HEK293T (cell line): ENCODE measurements around the gene LMAN1L.

Experiments
- ARNT ChIP-seq: fragments of 450-650 bp; IDR thresholded peaks from 2 replicates; pipeline ENCODE4 v1.6.1; 2017; ENCODE audit warnings: mild to moderate bottlenecking
- BHLHE40 ChIP-seq: fragments of 450-650 bp; IDR thresholded peaks from 2 replicates; pipeline ENCODE4 v1.6.1; 2016; ENCODE audit warnings: mild to moderate bottlenecking, moderate library complexity, borderline replicate concordance
- CTBP1 ChIP-seq: fragments of 450-650 bp; IDR thresholded peaks from 2 replicates; pipeline ENCODE4 v1.6.1; 2016; ENCODE audit warnings: borderline replicate concordance
- ELF4 ChIP-seq: fragments of 450-650 bp; IDR thresholded peaks from 2 replicates; pipeline ENCODE4 v1.6.1; 2017; ENCODE audit warnings: antibody characterized with exemption
- FOXA1 ChIP-seq: fragments of 450-650 bp; IDR thresholded peaks from 2 replicates; pipeline ENCODE4 v1.6.1; 2016; ENCODE audit warnings: mild to moderate bottlenecking
- FOXK2 ChIP-seq: fragments of 450-650 bp; IDR thresholded peaks from 2 replicates; pipeline ENCODE4 v1.6.1; 2016; ENCODE audit warnings: mild to moderate bottlenecking
- FOXM1 ChIP-seq: fragments of 450-650 bp; IDR thresholded peaks from 2 replicates; pipeline ENCODE4 v1.6.1; 2017; ENCODE audit warnings: mild to moderate bottlenecking, borderline replicate concordance
- HDGF ChIP-seq: fragments of 450-650 bp; IDR thresholded peaks from 2 replicates; pipeline ENCODE4 v1.6.1; 2017; ENCODE audit warnings: antibody characterized with exemption, borderline replicate concordance
- L3MBTL2 ChIP-seq: fragments of 450-650 bp; conservative IDR thresholded peaks from 2 replicates; pipeline ENCODE4 v1.6.1; 2016; ENCODE audit warnings: mild to moderate bottlenecking
- LEF1 ChIP-seq: fragments of 450-650 bp; IDR thresholded peaks from 2 replicates; pipeline ENCODE4 v1.6.1; 2017; ENCODE audit warnings: mild to moderate bottlenecking, borderline replicate concordance
- NFRKB ChIP-seq: fragments of 450-650 bp; IDR thresholded peaks from 2 replicates; pipeline ENCODE4 v1.6.1; 2016; ENCODE audit warnings: mild to moderate bottlenecking, moderate library complexity
- SP1 ChIP-seq: fragments of 450-650 bp; IDR thresholded peaks from 2 replicates; pipeline ENCODE4 v1.6.1; 2017
- SUZ12 ChIP-seq: fragments of 450-650 bp; IDR thresholded peaks from 2 replicates; pipeline ENCODE4 v1.6.1; 2016; ENCODE audit warnings: mild to moderate bottlenecking
- TARDBP ChIP-seq: fragments of 450-650 bp; IDR thresholded peaks from 2 replicates; pipeline ENCODE4 v1.6.1; 2016

DNA sequence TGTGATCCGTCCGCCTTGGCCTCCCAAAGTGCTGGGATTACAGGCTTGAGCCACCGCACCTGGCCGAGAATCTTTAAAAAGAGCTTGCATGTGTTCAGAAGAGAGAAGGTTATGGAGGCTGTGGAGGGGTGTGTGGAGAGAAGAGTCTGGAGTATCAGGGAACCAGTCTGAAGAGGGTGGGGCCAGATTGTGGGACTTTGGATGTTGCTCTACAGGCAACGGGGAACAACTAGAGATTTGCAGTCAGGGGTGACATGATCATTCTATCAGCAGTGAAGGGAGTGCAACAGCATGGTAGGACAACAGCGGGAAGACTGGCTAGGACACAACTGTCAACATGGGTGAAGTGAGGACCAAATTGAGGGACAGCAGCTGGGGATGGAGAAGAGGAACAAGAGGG, 51.7 kb downstream of the LMAN1L start:
- TF ChIP-seq TARDBP (no peak), HDGF (no peak), NFRKB (no peak), CTBP1 (no peak), ELF4 (no peak), FOXM1 (no peak), BHLHE40 (no peak), L3MBTL2 (no peak), SUZ12 (no peak), LEF1 (no peak), FOXK2 (no peak), FOXA1 (no peak), ARNT (no peak), SP1 (no peak)
